Measurements from ENCODE around the gene ADAM8. TPM values are rescaled to one million over a fixed set of nuclear protein-coding genes. Genes with fewer than 3 reads are reported as not detected.

Gene ADAM8
- total and polyA plus RNA-seq, 10 of the 15 experiments (the other 5 are each of a cell fraction or from before 2014, with no cell fraction given) = 0.37 to 92.7 (median 21.7) TPM

DNA sequence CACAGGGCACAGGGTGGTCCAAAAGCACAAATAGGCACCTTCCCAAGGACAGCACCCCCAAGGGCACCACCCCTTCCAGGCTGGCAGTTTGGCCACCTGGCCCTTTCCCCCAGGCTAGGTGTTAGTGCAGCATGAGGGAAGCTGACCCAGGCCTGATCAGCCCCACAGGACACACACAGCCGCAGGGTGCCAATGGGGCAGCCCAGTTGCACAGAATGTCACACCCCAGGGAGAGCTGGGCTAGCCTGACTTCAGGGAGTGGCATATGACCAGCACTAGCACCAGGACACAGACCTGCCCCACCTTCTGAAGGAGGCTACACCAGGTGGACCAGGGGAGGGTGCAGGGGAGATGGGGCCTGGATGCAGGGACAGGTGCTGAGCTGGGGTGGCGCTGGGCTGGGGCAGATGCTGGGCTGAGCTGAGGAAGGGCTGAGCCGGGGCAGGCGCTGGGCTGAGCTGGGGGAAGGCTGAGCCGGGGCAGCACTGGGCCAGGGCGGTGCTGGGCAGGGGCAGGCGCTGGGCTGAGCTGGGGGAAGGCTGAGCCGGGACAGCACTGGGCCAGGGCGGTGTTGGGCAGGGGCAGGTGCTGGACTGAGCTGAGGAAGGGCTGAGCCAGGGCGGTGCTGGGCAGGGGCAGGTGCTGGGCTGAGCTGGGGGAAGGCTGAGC lies 3.9 kb upstream of the ADAM8 start:
- H3K4me2 ChIP-seq (ENCODE audit: control insufficient read depth, insufficient read depth) = no peak overlapping the region
- CTCF ChIA-PET = interaction anchor here (2.8 kb wide), 1 partner anchor 23 kb away, joined by 9 read pairs; no protein-coding TSS in a partner anchor

DNA sequence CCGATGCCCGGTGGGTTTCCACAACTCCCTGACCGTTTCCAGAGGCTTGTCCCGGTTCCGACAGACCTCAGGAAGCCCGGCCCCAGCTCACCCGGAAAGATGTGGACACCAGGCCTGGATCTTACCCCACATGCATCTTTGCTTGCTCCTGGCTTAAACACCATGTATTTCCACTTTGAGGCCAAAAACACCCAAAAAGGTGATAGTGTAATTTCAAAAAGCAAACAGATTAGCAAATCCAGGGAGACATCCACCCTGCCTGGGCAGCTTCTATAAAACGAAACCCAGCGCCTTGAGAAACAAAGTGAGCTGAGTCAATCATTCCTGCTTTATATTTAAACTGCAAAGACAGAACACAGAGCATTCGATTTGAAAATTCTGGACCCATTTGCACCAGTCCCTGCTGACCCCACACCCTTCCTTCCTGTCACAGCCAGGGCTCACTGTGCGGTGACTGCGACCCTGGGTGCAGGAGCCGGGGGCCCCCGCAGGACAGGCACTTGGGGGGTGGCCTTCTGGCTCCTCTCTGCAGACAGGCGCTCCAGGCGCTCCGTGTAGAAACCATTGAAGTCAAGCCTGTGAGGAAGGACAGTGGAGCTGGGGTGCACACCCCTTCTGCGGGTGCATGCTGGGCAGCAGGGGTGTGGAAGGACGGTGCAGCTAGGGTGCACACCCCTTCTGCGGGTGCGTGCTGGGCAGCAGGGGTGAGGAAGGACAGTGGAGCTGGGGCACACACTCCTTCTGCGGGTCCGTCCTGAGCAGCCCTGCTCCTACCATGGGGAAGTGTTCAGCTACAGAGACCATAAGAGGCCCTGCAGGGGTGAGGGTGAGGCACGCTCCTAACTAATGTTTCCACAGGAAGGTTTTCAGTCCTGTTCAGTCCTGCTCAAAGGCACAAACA lies 2.9 kb upstream of the ADAM8 start:
- Histone ChIP-seq H3K27me3 (replicated peaks in 1 of 2; ENCODE audit: control insufficient read depth in 2 of 2, insufficient read depth in 2 of 2, low read length in 1 of 2) (no peaks in the 10 kb centered on the region), H3K4me1 (ENCODE audit: control insufficient read depth, insufficient read depth, low read length) (peaks cover 32% of the 10 kb centered on the region), H4K20me1 (ENCODE audit: control insufficient read depth, insufficient read depth) (no peaks in the 10 kb centered on the region; the same call in 1 of the 2 replicates), H3K4me2 (ENCODE audit: control insufficient read depth, insufficient read depth) (no peak overlapping the region), H3K79me2 (ENCODE audit: control insufficient read depth, insufficient read depth, low read length) (peaks cover 17% of the 10 kb centered on the region), H3K27ac (ENCODE audit: control insufficient read depth, insufficient read depth) (no peak overlapping the region), H2AFZ (ENCODE audit: control insufficient read depth, low read depth, low read length) (no peak overlapping the region), H3K9ac (ENCODE audit: control insufficient read depth, insufficient read depth, low read length) (no peak overlapping the region), H3K4me3 (no peak overlapping the region), H3K36me3 (ENCODE audit: control insufficient read depth in 2 of 2, insufficient read depth in 2 of 2, low read length in 1 of 2) (peaks cover 3 to 13% of the 10 kb centered on the region in 2 experiments), H3K9me3 (replicated peaks; ENCODE audit: control insufficient read depth, insufficient read depth, low read length) (no peaks in the 10 kb centered on the region)
- no peak for DNase-seq (ENCODE audit: low read depth, low spot score)
- in situ Hi-C loops (cut with MboI) (no loop called here), intact Hi-C loops (cut with micrococcal nuclease; ENCODE audit: unreplicated experiment) (no loop called here)
- ChIA-PET RAD21 (ENCODE audit: unreplicated experiment) (no interaction called here), POLR2A (no interaction called here), CTCF (interaction anchor here (0.9 to 2.8 kb wide), 3 partner anchors 18 to 28 kb away, joined by 3 to 14 read pairs (median 9); no protein-coding TSS in a partner anchor), SMC1A (ENCODE audit: uncharacterized antibody, unreplicated experiment) (interaction anchor here (1.0 kb wide), 1 partner anchor 28 kb away, joined by 4 read pairs; no protein-coding TSS in a partner anchor)
- no peak for FAIRE-seq
- WGBS (ENCODE audit: insufficient coverage, insufficient replicate concordance, low lambda C conversion rate, missing lambda C conversion rate) = 79% methylated on average over 24 of the region's 24 CpGs
- no TSS peak for BruUV-seq (replicated peaks)
- no peak for ATAC-seq
- TF ChIP-seq TCF7 (IDR thresholded peaks at IDR 0.05; ENCODE audit: borderline replicate concordance) (no peak), SPI1 (IDR thresholded peaks at IDR 0.05; ENCODE audit: borderline replicate concordance, insufficient read depth, low read depth, low read length) (no peak), ZNF24 (IDR thresholded peaks at IDR 0.05) (no peak)
- TF ChIP-seq, protein P1, sequence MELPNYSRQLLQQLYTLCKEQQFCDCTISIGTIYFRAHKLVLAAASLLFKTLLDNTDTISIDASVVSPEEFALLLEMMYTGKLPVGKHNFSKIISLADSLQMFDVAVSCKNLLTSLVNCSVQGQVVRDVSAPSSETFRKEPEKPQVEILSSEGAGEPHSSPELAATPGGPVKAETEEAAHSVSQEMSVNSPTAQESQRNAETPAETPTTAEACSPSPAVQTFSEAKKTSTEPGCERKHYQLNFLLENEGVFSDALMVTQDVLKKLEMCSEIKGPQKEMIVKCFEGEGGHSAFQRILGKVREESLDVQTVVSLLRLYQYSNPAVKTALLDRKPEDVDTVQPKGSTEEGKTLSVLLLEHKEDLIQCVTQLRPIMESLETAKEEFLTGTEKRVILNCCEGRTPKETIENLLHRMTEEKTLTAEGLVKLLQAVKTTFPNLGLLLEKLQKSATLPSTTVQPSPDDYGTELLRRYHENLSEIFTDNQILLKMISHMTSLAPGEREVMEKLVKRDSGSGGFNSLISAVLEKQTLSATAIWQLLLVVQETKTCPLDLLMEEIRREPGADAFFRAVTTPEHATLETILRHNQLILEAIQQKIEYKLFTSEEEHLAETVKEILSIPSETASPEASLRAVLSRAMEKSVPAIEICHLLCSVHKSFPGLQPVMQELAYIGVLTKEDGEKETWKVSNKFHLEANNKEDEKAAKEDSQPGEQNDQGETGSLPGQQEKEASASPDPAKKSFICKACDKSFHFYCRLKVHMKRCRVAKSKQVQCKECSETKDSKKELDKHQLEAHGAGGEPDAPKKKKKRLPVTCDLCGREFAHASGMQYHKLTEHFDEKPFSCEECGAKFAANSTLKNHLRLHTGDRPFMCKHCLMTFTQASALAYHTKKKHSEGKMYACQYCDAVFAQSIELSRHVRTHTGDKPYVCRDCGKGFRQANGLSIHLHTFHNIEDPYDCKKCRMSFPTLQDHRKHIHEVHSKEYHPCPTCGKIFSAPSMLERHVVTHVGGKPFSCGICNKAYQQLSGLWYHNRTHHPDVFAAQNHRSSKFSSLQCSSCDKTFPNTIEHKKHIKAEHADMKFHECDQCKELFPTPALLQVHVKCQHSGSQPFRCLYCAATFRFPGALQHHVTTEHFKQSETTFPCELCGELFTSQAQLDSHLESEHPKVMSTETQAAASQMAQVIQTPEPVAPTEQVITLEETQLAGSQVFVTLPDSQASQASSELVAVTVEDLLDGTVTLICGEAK (IDR thresholded peaks at IDR 0.05; ENCODE audit: borderline replicate concordance) = no peak
- TF ChIP-seq, protein P2, sequence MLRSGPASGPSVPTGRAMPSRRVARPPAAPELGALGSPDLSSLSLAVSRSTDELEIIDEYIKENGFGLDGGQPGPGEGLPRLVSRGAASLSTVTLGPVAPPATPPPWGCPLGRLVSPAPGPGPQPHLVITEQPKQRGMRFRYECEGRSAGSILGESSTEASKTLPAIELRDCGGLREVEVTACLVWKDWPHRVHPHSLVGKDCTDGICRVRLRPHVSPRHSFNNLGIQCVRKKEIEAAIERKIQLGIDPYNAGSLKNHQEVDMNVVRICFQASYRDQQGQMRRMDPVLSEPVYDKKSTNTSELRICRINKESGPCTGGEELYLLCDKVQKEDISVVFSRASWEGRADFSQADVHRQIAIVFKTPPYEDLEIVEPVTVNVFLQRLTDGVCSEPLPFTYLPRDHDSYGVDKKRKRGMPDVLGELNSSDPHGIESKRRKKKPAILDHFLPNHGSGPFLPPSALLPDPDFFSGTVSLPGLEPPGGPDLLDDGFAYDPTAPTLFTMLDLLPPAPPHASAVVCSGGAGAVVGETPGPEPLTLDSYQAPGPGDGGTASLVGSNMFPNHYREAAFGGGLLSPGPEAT (IDR thresholded peaks at IDR 0.05; ENCODE audit: low read depth) = no peak

More for the DNA sequence above, 3.9 kb upstream of the ADAM8 start:
- no peak for DNase-seq (ENCODE audit: low read depth, low spot score)
- ATAC-seq = no peak
- in situ Hi-C loops (cut with MboI) = no loop called here
- Histone ChIP-seq H2AFZ (ENCODE audit: control insufficient read depth, low read depth, low read length) (no peak overlapping the region), H3K9ac (ENCODE audit: control insufficient read depth, insufficient read depth, low read length) (no peak overlapping the region), H3K27ac (ENCODE audit: control insufficient read depth, insufficient read depth) (no peak overlapping the region), H3K4me3 (no peak overlapping the region), H3K27me3 (replicated peaks in 1 of 2; ENCODE audit: control insufficient read depth in 2 of 2, insufficient read depth in 2 of 2, low read length in 1 of 2) (no peaks in the 10 kb centered on the region), H3K79me2 (ENCODE audit: control insufficient read depth, insufficient read depth, low read length) (peaks cover 8% of the 10 kb centered on the region), H4K20me1 (ENCODE audit: control insufficient read depth, insufficient read depth) (no peaks in the 10 kb centered on the region), H3K9me3 (replicated peaks; ENCODE audit: control insufficient read depth, insufficient read depth, low read length) (no peaks in the 10 kb centered on the region), H3K36me3 (ENCODE audit: control insufficient read depth in 2 of 2, insufficient read depth in 2 of 2, low read length in 1 of 2) (peaks cover 8 to 21% of the 10 kb centered on the region in 2 experiments), H3K4me1 (ENCODE audit: control insufficient read depth, insufficient read depth, low read length) (peaks cover 25% of the 10 kb centered on the region)
- RAD21 ChIA-PET (ENCODE audit: unreplicated experiment) = no interaction called here
- POLR2A ChIA-PET = no interaction called here
- FAIRE-seq = no peak
- no TSS peak for BruUV-seq (replicated peaks)
- intact Hi-C loops (cut with micrococcal nuclease; ENCODE audit: unreplicated experiment) = no loop called here
- TF ChIP-seq JUND (IDR thresholded peaks at IDR 0.05; ENCODE audit: low read depth, low read length) = no peak
- no peak for TF ChIP-seq BCL11A (IDR thresholded peaks at IDR 0.05; ENCODE audit: low read depth, low read length)
- no peak for TF ChIP-seq FOS (IDR thresholded peaks at IDR 0.05; ENCODE audit: borderline replicate concordance, extremely low read depth, insufficient read length)
- no peak for TF ChIP-seq MYC (IDR thresholded peaks at IDR 0.05; ENCODE audit: insufficient read depth, insufficient read length, insufficient replicate concordance, low read length, severe bottlenecking)
- TF ChIP-seq POLR2AphosphoS2 (IDR thresholded peaks at IDR 0.05; ENCODE audit: low read depth, low read length) = no peak
- TF ChIP-seq DPF2 (IDR thresholded peaks at IDR 0.05) = no peak
- TF ChIP-seq KAT2A (conservative IDR thresholded peaks at IDR 0.05; ENCODE audit: control insufficient read depth, low read depth, low read length) = no peak
- SMC1A ChIA-PET (ENCODE audit: uncharacterized antibody, unreplicated experiment) = no interaction called here
- WGBS (ENCODE audit: insufficient coverage, insufficient replicate concordance, low lambda C conversion rate, missing lambda C conversion rate) = 88% methylated on average over 10 of the region's 10 CpGs
